Measurements from ENCODE around the gene PARD3B.

PARD3B gene

GRCh38 chr2:205408696-205409095 lies 863.4 kb downstream of the PARD3B start:
- DNase-seq (ENCODE audit: low read depth): no peak

- DNase-seq (ENCODE audit: low read depth): no peak
Measured at GRCh38 chr2:205409411-205409810, 864.1 kb downstream of the PARD3B start.

GRCh38 chr2:205411558-205411957 lies 866.3 kb downstream of the PARD3B start:
- DNase-seq (ENCODE audit: low read depth): no peak

GRCh38 chr2:205424326-205424725 lies 879.1 kb downstream of the PARD3B start:
- no peak for DNase-seq (ENCODE audit: low read depth)

GRCh38 chr2:205425102-205425501 lies 879.8 kb downstream of the PARD3B start:
- DNase-seq (ENCODE audit: low read depth): no peak

GRCh38 chr2:205427112-205427511 lies 881.8 kb downstream of the PARD3B start:
- no peak for DNase-seq (ENCODE audit: low read depth)

GRCh38 chr2:205428811-205429210 lies 883.5 kb downstream of the PARD3B start:
- no peak for DNase-seq (ENCODE audit: low read depth)

- no peak for DNase-seq (ENCODE audit: low read depth)
Measured at GRCh38 chr2:205435970-205436369, 890.7 kb downstream of the PARD3B start.

- DNase-seq (ENCODE audit: low read depth): no peak
Measured at GRCh38 chr2:205438241-205438640, 893.0 kb downstream of the PARD3B start.

- DNase-seq (ENCODE audit: low read depth): no peak
Measured at GRCh38 chr2:205439621-205440020, 894.3 kb downstream of the PARD3B start.

- DNase-seq (ENCODE audit: low read depth): no peak
Measured at GRCh38 chr2:205441524-205441923, 896.2 kb downstream of the PARD3B start.

- no peak for DNase-seq (ENCODE audit: low read depth)
Measured at GRCh38 chr2:205448189-205448588, 902.9 kb downstream of the PARD3B start.

GRCh38 chr2:205451901-205452512 lies 906.7 kb downstream of the PARD3B start:
- DNase-seq (ENCODE audit: low read depth): no peak

GRCh38 chr2:205453202-205453601 lies 907.9 kb downstream of the PARD3B start:
- no peak for DNase-seq (ENCODE audit: low read depth)

- no peak for DNase-seq (ENCODE audit: low read depth)
Measured at GRCh38 chr2:205456682-205457081, 911.4 kb downstream of the PARD3B start.

- DNase-seq (ENCODE audit: low read depth): no peak
Measured at GRCh38 chr2:205460217-205460616, 914.9 kb downstream of the PARD3B start.

- DNase-seq (ENCODE audit: low read depth): no peak
Measured at GRCh38 chr2:205461169-205461568, 915.9 kb downstream of the PARD3B start.

GRCh38 chr2:205461678-205462665 lies 916.7 kb downstream of the PARD3B start:
- DNase-seq (ENCODE audit: low read depth): no peak

- no peak for DNase-seq (ENCODE audit: low read depth)
Measured at GRCh38 chr2:205462681-205463345, 917.5 kb downstream of the PARD3B start.

GRCh38 chr2:205463466-205464025 lies 918.3 kb downstream of the PARD3B start:
- no peak for DNase-seq (ENCODE audit: low read depth)

- DNase-seq (ENCODE audit: low read depth): no peak
Measured at GRCh38 chr2:205464681-205465080, 919.4 kb downstream of the PARD3B start.

GRCh38 chr2:205465791-205466190 lies 920.5 kb downstream of the PARD3B start:
- no peak for DNase-seq (ENCODE audit: low read depth)

Measured in stimulated activated CD8-positive, alpha-beta memory T cell treated with anti-CD3 and anti-CD28 coated beads, Interleukin-12 subunit alpha, Interleukin-12 subunit beta, amount 100 ng/mL, for 1 hour (primary cell).